H1 (cell line): Measurements from ENCODE around the gene MLANA. TPM values are rescaled to one million over a fixed set of nuclear protein-coding genes. Genes with fewer than 3 reads are reported as not detected.

Source experiments
- CTCF ChIA-PET: fragments of 300-600 bp; sonication (Branson Sonifier 250); formaldehyde crosslinking; loops from one replicate; lab custom pipeline; 2021; ENCODE audit not compliant: partially characterized antibody; lab: Charles Lee
- POLR2A ChIA-PET: fragments of 300-600 bp; sonication (Branson Sonifier 250); formaldehyde crosslinking; loops from one replicate; lab custom pipeline; 2021; ENCODE audit warnings: inconsistent platforms; ENCODE audit not compliant: partially characterized antibody; lab: Charles Lee
- DNase-seq, 2 experiments: peaks; one replicate each; pipeline versions ENCODE4 v3.0.0 to v3.0.0-alpha.2; 2010 to 2022; ENCODE audit warnings: low spot score in 2 of 2, low read depth in 1 of 2, mixed read lengths in 1 of 2
- FAIRE-seq: peaks from 2 replicates; lab custom pipeline; 2011; peaks lifted over from hg19 to GRCh38; lab: Jason Lieb, UNC
- H2AFZ ChIP-seq: 2 replicates; pipeline ENCODE4 v1.8.1; 2012; ENCODE audit warnings: low read length, inconsistent platforms
- H2AK5ac ChIP-seq: 2 replicates; pipeline ENCODE4 v1.6.1; 2013; ENCODE audit warnings: low read depth, low read length
- H2BK120ac ChIP-seq: replicated peaks from 2 replicates; pipeline ENCODE3; 2013; ENCODE audit warnings: low read depth, low read length, inconsistent platforms
- H2BK12ac ChIP-seq: 2 replicates; pipeline ENCODE4 v1.6.1; 2013; ENCODE audit warnings: low read depth, low read length
- H2BK15ac ChIP-seq: 2 replicates; pipeline ENCODE4 v1.6.1; 2013; ENCODE audit warnings: low read length
- H2BK20ac ChIP-seq: 2 replicates; pipeline ENCODE4 v1.6.1; 2013; ENCODE audit warnings: low read length
- H2BK5ac ChIP-seq: 2 replicates; pipeline ENCODE4 v1.6.1; 2013; ENCODE audit warnings: low read depth, low read length
- H3K14ac ChIP-seq: 2 replicates; pipeline ENCODE4 v1.6.1; 2013; ENCODE audit warnings: inconsistent platforms; ENCODE audit not compliant: insufficient read length
- H3K18ac ChIP-seq: 2 replicates; pipeline ENCODE4 v1.6.1; 2013; ENCODE audit warnings: low read length; ENCODE audit errors: extremely low read depth
- H3K23ac ChIP-seq: 2 replicates; pipeline ENCODE4 v1.6.1; 2013; ENCODE audit warnings: inconsistent platforms; ENCODE audit not compliant: insufficient read length
- H3K23me2 ChIP-seq: 2 replicates; pipeline ENCODE4 v1.6.1; 2013; ENCODE audit warnings: low read depth, low read length
- H3K27ac ChIP-seq: 2 replicates; pipeline ENCODE4 v1.6.1; 2011; ENCODE audit warnings: low read depth, low read length, inconsistent platforms
- H3K27me3 ChIP-seq, 4 experiments: replicated peaks in 1 of 4; 1 replicate in 1 of 4; 2 replicates in 3 of 4; pipeline versions ENCODE4 v1.6.1 to v1.8.1; 2011 to 2013; ENCODE audit warnings: low read length in 3 of 4, mild to moderate bottlenecking in 3 of 4, inconsistent platforms in 2 of 4, mixed read lengths in 2 of 4, moderate library complexity in 1 of 4; ENCODE audit not compliant: control insufficient read depth in 3 of 4, insufficient read depth in 3 of 4; ENCODE audit errors: extremely low read depth in 1 of 4
- H3K36me3 ChIP-seq, 4 experiments: 2 replicates each; pipeline versions ENCODE4 v1.6.1 to v1.8.1; 2011 to 2013; ENCODE audit warnings: mild to moderate bottlenecking in 4 of 4, low read length in 3 of 4, moderate library complexity in 2 of 4, control low read depth in 1 of 4, inconsistent platforms in 1 of 4; ENCODE audit not compliant: insufficient read depth in 4 of 4, control insufficient read depth in 2 of 4
- H3K4ac ChIP-seq: replicated peaks from 2 replicates; pipeline ENCODE3; 2013; ENCODE audit warnings: low read length, low read depth, mixed read lengths, inconsistent platforms; ENCODE audit not compliant: insufficient read length
- H3K4me1 ChIP-seq, 4 experiments: replicated peaks in 1 of 4; 1 replicate in 1 of 4; 2 replicates in 3 of 4; pipeline versions ENCODE4 v1.6.1 to v1.8.1; 2011 to 2013; ENCODE audit warnings: low read length in 3 of 4, inconsistent platforms in 2 of 4, mixed read lengths in 1 of 4; ENCODE audit not compliant: insufficient read depth in 4 of 4, control insufficient read depth in 3 of 4
- H3K4me2 ChIP-seq, 2 experiments: 2 replicates each; pipeline versions ENCODE4 v1.6.1 to v1.8.1; 2011 to 2013; ENCODE audit warnings: low read depth in 2 of 2, low read length in 2 of 2, control low read depth in 1 of 2, inconsistent platforms in 1 of 2, mild to moderate bottlenecking in 1 of 2; ENCODE audit not compliant: insufficient read depth in 1 of 2
- H3K4me3 ChIP-seq, 4 experiments: fragments of 200-600, 300-600 bp in 1 of 4; sonication (generic), shearing (Covaris generic), sonication (Bioruptor Twin) in 1 of 4; 2 replicates each; pipeline versions ENCODE4 v1.5.1 to v1.8.1; 2011 to 2016; ENCODE audit warnings: low read length in 4 of 4, low read depth in 3 of 4, control low read depth in 2 of 4, inconsistent platforms in 2 of 4, mild to moderate bottlenecking in 2 of 4, mixed read lengths in 1 of 4, moderate library complexity in 1 of 4; ENCODE audit not compliant: insufficient read depth in 2 of 4; ENCODE audit errors: extremely low read depth in 1 of 4
- H3K56ac ChIP-seq: replicated peaks from 2 replicates; pipeline ENCODE3; 2013; ENCODE audit warnings: low read depth, mild to moderate bottlenecking, mixed read lengths, low read length, inconsistent platforms; ENCODE audit not compliant: insufficient read length
- H3K79me1 ChIP-seq: 2 replicates; pipeline ENCODE4 v1.6.1; 2013; ENCODE audit warnings: low read depth, low read length, control low read depth
- H3K79me2 ChIP-seq, 2 experiments: 2 replicates each; pipeline versions ENCODE4 v1.6.1 to v1.8.1; 2012 to 2013; ENCODE audit warnings: low read length in 2 of 2, mild to moderate bottlenecking in 2 of 2, inconsistent platforms in 1 of 2; ENCODE audit not compliant: insufficient read depth in 2 of 2, control insufficient read depth in 1 of 2
- H3K9ac ChIP-seq, 4 experiments: replicated peaks in 1 of 4; 1 replicate in 1 of 4; 2 replicates in 3 of 4; pipeline versions ENCODE4 v1.6.1 to v1.8.1; 2011 to 2013; ENCODE audit warnings: low read depth in 3 of 4, low read length in 3 of 4, control low read depth in 2 of 4, mild to moderate bottlenecking in 2 of 4, moderate library complexity in 2 of 4, inconsistent platforms in 1 of 4; ENCODE audit errors: extremely low read depth in 1 of 4
- H3K9me3 ChIP-seq, 2 experiments: 2 replicates each; pipeline versions ENCODE4 v1.6.1 to v1.8.1; 2012 to 2013; ENCODE audit warnings: mild to moderate bottlenecking in 2 of 2, moderate library complexity in 2 of 2, control low read depth in 1 of 2, inconsistent platforms in 1 of 2, low read depth in 1 of 2, low read length in 1 of 2, mixed read lengths in 1 of 2; ENCODE audit not compliant: insufficient read depth in 2 of 2
- H4K20me1 ChIP-seq, 2 experiments: replicated peaks in 1 of 2; 2 replicates each; pipeline versions ENCODE3 to v1.8.1; 2011 to 2013; ENCODE audit warnings: inconsistent platforms in 2 of 2, low read length in 2 of 2, mild to moderate bottlenecking in 1 of 2; ENCODE audit not compliant: insufficient read depth in 2 of 2, control insufficient read depth in 1 of 2
- H4K5ac ChIP-seq: 2 replicates; pipeline ENCODE4 v1.6.1; 2013; ENCODE audit warnings: low read length, low read depth, mixed read lengths, inconsistent platforms; ENCODE audit not compliant: insufficient read length
- H4K8ac ChIP-seq: 2 replicates; pipeline ENCODE4 v1.8.0; 2013; ENCODE audit warnings: mild to moderate bottlenecking, moderate library complexity, low read length, inconsistent platforms; ENCODE audit not compliant: insufficient read depth; ENCODE audit errors: extremely low read depth
- H4K91ac ChIP-seq: replicated peaks from 2 replicates; pipeline ENCODE3; 2013; ENCODE audit warnings: low read length, mixed read lengths, inconsistent platforms; ENCODE audit not compliant: insufficient read length
- E2F6 ChIP-seq: IDR thresholded peaks from 2 replicates; pipeline ENCODE4 v1.6.1; 2012; ENCODE audit warnings: inconsistent platforms
- KDM1A ChIP-seq: fragments of 200-600, 300-600 bp; sonication (generic); IDR thresholded peaks from 2 replicates; pipeline ENCODE4 v1.7.1; 2016; ENCODE audit warnings: mild to moderate bottlenecking, low read length, borderline replicate concordance
- KDM5A ChIP-seq: fragments of 200-600 bp; IDR thresholded peaks from 2 replicates; pipeline ENCODE4 v1.7.1; 2012; ENCODE audit warnings: mild to moderate bottlenecking, low read length, inconsistent platforms, mixed read lengths
- SIRT6 ChIP-seq: IDR thresholded peaks from one replicate; pipeline ENCODE4 v1.7.1; 2012; ENCODE audit warnings: low read length, inconsistent platforms
- SRF ChIP-seq: IDR thresholded peaks from 2 replicates; pipeline ENCODE4 v1.6.1; 2011; ENCODE audit warnings: mild to moderate bottlenecking, low read depth, low read length, moderate library complexity
- TBP ChIP-seq: IDR thresholded peaks from 2 replicates; pipeline ENCODE4 v1.6.1; 2011; ENCODE audit warnings: low read depth, low read length, improper control_type of control experiment
- TCF12 ChIP-seq: IDR thresholded peaks from 2 replicates; pipeline ENCODE4 v1.6.1; 2011; ENCODE audit warnings: low read depth, mild to moderate bottlenecking, low read length
- ZNF274 ChIP-seq: IDR thresholded peaks from 2 replicates; pipeline ENCODE4 v1.7.0; 2012; ENCODE audit warnings: low read length, borderline replicate concordance; ENCODE audit errors: extremely low read depth
- WGBS, 2 experiments: shearing (Covaris generic) in 1 of 2; methylation state at CpG; one replicate each; pipeline versions ENCODE4 v1.1.6 to v1.1.7; 2013 to 2015; ENCODE audit warnings: low lambda C conversion rate in 2 of 2, mixed read lengths in 2 of 2, inconsistent platforms in 1 of 2, low coverage in 1 of 2, missing lambda C conversion rate in 1 of 2; ENCODE audit not compliant: insufficient replicate concordance in 2 of 2, insufficient coverage in 1 of 2, insufficient read length in 1 of 2; ENCODE audit errors: extremely low coverage in 1 of 2, missing lambda C conversion rate in 1 of 2; 5-methylcytosine and 5-hydroxymethylcytosine counted together
- polyA plus RNA-seq, 7 experiments: library from polyadenylated mRNA; depleted of rRNA in 3 of 7; stranded (reverse) in 5 of 7; unstranded in 2 of 7; fragments of >200 nt in 5 of 7; fragments of 200-250 nt in 2 of 7; gene quantifications; 1 replicate in 5 of 7; 2 replicates in 1 of 7; 4 replicates in 1 of 7; pipeline versions ENCODE4 v1.2.1 to v1.2.3, GENCODE V29; 2011 to 2013; ENCODE audit warnings: missing spikeins in 2 of 7, mixed read lengths in 2 of 7
- total RNA-seq: library from RNA; stranded (reverse); fragmentation: NEBNext Ultra II Directional; extraction: Animal tissue kit (Norgen Biotek cat#: 25700); gene quantifications from 2 replicates; pipeline ENCODE4 v1.2.1, GENCODE V29; 2021

Gene MLANA
- total and polyA plus RNA-seq, 2 of the 8 experiments (the other 6 are each of a cell fraction or from before 2014, with no cell fraction given): not detected

- no peak overlapping the region for H2BK15ac ChIP-seq
- H3K4me1 ChIP-seq: no peaks in the 10 kb centered on the region
- no peak overlapping the region for H3K9ac ChIP-seq
- H2AK5ac ChIP-seq: no peak overlapping the region
- FAIRE-seq (no peak), DNase-seq (no peak)
- no peak overlapping the region for H2BK120ac ChIP-seq
- no peak overlapping the region for H3K27ac ChIP-seq
- no peak overlapping the region for H4K5ac ChIP-seq
- WGBS, 2 experiments: 91% methylated on average over 6 of the region's 6 CpGs; no CpG with 5 or more reads in 1 of the 2 experiments
- CTCF ChIA-PET: interaction anchor here (0.8 to 9.8 kb wide), 7 partner anchors 8 to 412 kb away, joined by 4 to 120 read pairs (median 4); no protein-coding TSS in a partner anchor
- H3K23me2 ChIP-seq: no peaks in the 10 kb centered on the region
- H4K8ac ChIP-seq: no peak overlapping the region
- TF ChIP-seq KDM1A (no peak), SRF (no peak), E2F6 (no peak), KDM5A (no peak), ZNF274 (no peak), TCF12 (no peak), SIRT6 (no peak), TBP (no peak)
- H3K4me2 ChIP-seq: no peak overlapping the region
- no peaks in the 10 kb centered on the region for H3K79me2 ChIP-seq
- POLR2A ChIA-PET: interaction anchor here (1.0 to 1.5 kb wide), 2 partner anchors 9 to 43 kb away, joined by 3 read pairs; no protein-coding TSS in a partner anchor
- H4K20me1 ChIP-seq: no peaks in the 10 kb centered on the region
- no peaks in the 10 kb centered on the region; the same call in 1 of the 2 replicates for H3K79me1 ChIP-seq
- H3K56ac ChIP-seq: no peak overlapping the region
- H3K9me3 ChIP-seq: no peaks in the 10 kb centered on the region
- H2BK20ac ChIP-seq: no peak overlapping the region
- H3K23ac ChIP-seq: no peak overlapping the region
- H3K4ac ChIP-seq: no peak overlapping the region
- H2BK5ac ChIP-seq: no peak overlapping the region
- no peaks in the 10 kb centered on the region for H3K36me3 ChIP-seq
- H3K18ac ChIP-seq: no peak overlapping the region
- H3K27me3 ChIP-seq: no peaks in the 10 kb centered on the region
- H2AFZ ChIP-seq: no peak overlapping the region
- H3K14ac ChIP-seq: no peak overlapping the region
- H4K91ac ChIP-seq: no peak overlapping the region
- no peak overlapping the region for H3K4me3 ChIP-seq
- H2BK12ac ChIP-seq: no peak overlapping the region
Measured at GRCh38 chr9:5894237-5894959, 3.7 kb downstream of the MLANA start.
